IMR-90 (cell line): ENCODE measurements around the gene DHRSX. TPM values are rescaled to one million over a fixed set of nuclear protein-coding genes. Genes with fewer than 3 reads are reported as not detected.

Source experiments
- ATAC-seq: fragments of 200-7000 bp; cut with Tn5 transposase; 2 replicates; pipeline ENCODE4 v1.9.1; 2020; ENCODE audit warnings: low read depth, mild to moderate bottlenecking, moderate library complexity
- BruUV-seq: library from RNA; stranded (reverse); fragments of 400-500 nt; replicated peaks from 2 replicates; lab custom pipeline; 2021; lab: Mats Ljungman, UMichigan
- CTCF ChIA-PET: fragments of 300-600 bp; formaldehyde crosslinking; extraction: SDS; loops from one replicate; lab custom pipeline; 2021; ENCODE audit warnings: antibody characterized with exemption; lab: Yijun Ruan, JAX
- POLR2A ChIA-PET: fragments of 300-600 bp; sonication (Branson Sonifier 250); formaldehyde crosslinking; loops from one replicate; lab custom pipeline; 2022; ENCODE audit warnings: antibody characterized with exemption; ENCODE audit not compliant: unreplicated experiment; lab: Charles Lee
- DNase-seq: peaks from one replicate; pipeline ENCODE4 v3.0.0; 2013
- H2AFZ ChIP-seq: replicated peaks from 2 replicates; pipeline ENCODE3; 2013; ENCODE audit warnings: low read length, mild to moderate bottlenecking; ENCODE audit not compliant: poor library complexity
- H2AK5ac ChIP-seq: 2 replicates; pipeline ENCODE4 v1.6.1; 2013; ENCODE audit warnings: low read depth, low read length, inconsistent platforms
- H2AK9ac ChIP-seq: replicated peaks from 2 replicates; pipeline ENCODE3; 2013; ENCODE audit warnings: mild to moderate bottlenecking, low read depth, low read length, moderate library complexity; ENCODE audit not compliant: poor library complexity
- H2BK120ac ChIP-seq: 2 replicates; pipeline ENCODE4 v1.6.1; 2013; ENCODE audit warnings: low read depth, low read length, inconsistent platforms
- H2BK15ac ChIP-seq: 3 replicates; pipeline ENCODE4 v1.6.1; 2013; ENCODE audit warnings: low read depth, low read length, inconsistent platforms
- H2BK20ac ChIP-seq: 2 replicates; pipeline ENCODE4 v1.6.1; 2013; ENCODE audit warnings: low read depth, mild to moderate bottlenecking, inconsistent platforms, low read length, moderate library complexity
- H2BK5ac ChIP-seq: 2 replicates; pipeline ENCODE4 v1.6.1; 2013; ENCODE audit warnings: mild to moderate bottlenecking, low read depth, low read length, inconsistent platforms; ENCODE audit not compliant: poor library complexity, severe bottlenecking
- H3K14ac ChIP-seq: replicated peaks from 2 replicates; pipeline ENCODE4 v1.6.1; 2013; ENCODE audit warnings: low read depth, low read length, inconsistent platforms
- H3K18ac ChIP-seq: 2 replicates; pipeline ENCODE4 v1.6.1; 2013; ENCODE audit warnings: low read depth, low read length, control low read depth
- H3K23ac ChIP-seq: 2 replicates; pipeline ENCODE4 v1.6.1; 2013; ENCODE audit warnings: low read depth, low read length, inconsistent platforms
- H3K27ac ChIP-seq: 2 replicates; pipeline ENCODE4 v1.5.1; 2013; ENCODE audit warnings: mild to moderate bottlenecking, control low read depth, low read length; ENCODE audit not compliant: insufficient read depth
- H3K27me3 ChIP-seq: 2 replicates; pipeline ENCODE4 v1.6.1; 2013; ENCODE audit warnings: low read length; ENCODE audit not compliant: control insufficient read depth, insufficient read depth
- H3K36me3 ChIP-seq: 2 replicates; pipeline ENCODE4 v1.6.1; 2013; ENCODE audit warnings: low read length, mixed read lengths; ENCODE audit not compliant: control insufficient read depth, insufficient read depth
- H3K4ac ChIP-seq: 2 replicates; pipeline ENCODE4 v1.6.1; 2013; ENCODE audit warnings: low read depth, low read length, inconsistent platforms
- H3K4me1 ChIP-seq: 2 replicates; pipeline ENCODE4 v1.6.1; 2013; ENCODE audit warnings: low read length, mixed read lengths; ENCODE audit not compliant: control insufficient read depth, insufficient read depth
- H3K4me2 ChIP-seq: 2 replicates; pipeline ENCODE4 v1.6.1; 2013; ENCODE audit warnings: low read depth, mild to moderate bottlenecking, control low read depth, low read length, moderate library complexity
- H3K4me3 ChIP-seq: 2 replicates; pipeline ENCODE4 v1.5.1; 2013; ENCODE audit warnings: low read depth, mild to moderate bottlenecking, control low read depth, low read length, moderate library complexity; ENCODE audit not compliant: insufficient read depth
- H3K56ac ChIP-seq: 2 replicates; pipeline ENCODE4 v1.6.1; 2013; ENCODE audit warnings: low read length, inconsistent platforms; ENCODE audit not compliant: insufficient read depth; ENCODE audit errors: extremely low read depth
- H3K79me1 ChIP-seq, 2 experiments: 2 replicates each; pipeline ENCODE4 v1.6.1; 2013; ENCODE audit warnings: low read length in 2 of 2, inconsistent platforms in 1 of 2, low read depth in 1 of 2
- H3K9ac ChIP-seq: 2 replicates; pipeline ENCODE4 v1.6.1; 2013; ENCODE audit warnings: low read depth, low read length, control low read depth
- H3K9me1 ChIP-seq: 2 replicates; pipeline ENCODE4 v1.6.1; 2013; ENCODE audit warnings: low read length, inconsistent platforms; ENCODE audit not compliant: insufficient read depth
- H3K9me3 ChIP-seq: 2 replicates; pipeline ENCODE4 v1.6.1; 2013; ENCODE audit warnings: low read length; ENCODE audit not compliant: control insufficient read depth, insufficient read depth
- H4K20me1 ChIP-seq: 2 replicates; pipeline ENCODE4 v1.6.1; 2013; ENCODE audit warnings: low read length, inconsistent platforms; ENCODE audit not compliant: insufficient read depth
- H4K5ac ChIP-seq: 2 replicates; pipeline ENCODE4 v1.6.1; 2013; ENCODE audit warnings: mild to moderate bottlenecking, low read depth, low read length, control low read depth
- H4K8ac ChIP-seq, 2 experiments: 2 replicates each; pipeline ENCODE4 v1.6.1; 2013; ENCODE audit warnings: low read depth in 2 of 2, low read length in 2 of 2, control low read depth in 1 of 2, inconsistent platforms in 1 of 2
- H4K91ac ChIP-seq: 2 replicates; pipeline ENCODE4 v1.6.1; 2013; ENCODE audit warnings: low read depth, low read length, inconsistent platforms; ENCODE audit not compliant: insufficient read depth
- BHLHE40 ChIP-seq: fragments of 150-350 bp; IDR thresholded peaks from 2 replicates; pipeline ENCODE4 v1.6.1; 2016; ENCODE audit warnings: mild to moderate bottlenecking, low read depth, low read length
- CEBPB ChIP-seq: IDR thresholded peaks from 2 replicates; pipeline ENCODE4 v1.6.1; 2012; ENCODE audit warnings: low read depth, low read length, improper control_type of control experiment
- CHD1 ChIP-seq: IDR thresholded peaks from 2 replicates; pipeline ENCODE4 v1.6.1; 2012; ENCODE audit warnings: low read depth, low read length, improper control_type of control experiment
- CTCF ChIP-seq: conservative IDR thresholded peaks from 2 replicates; pipeline ENCODE4 v1.5.1; 2012; ENCODE audit warnings: mild to moderate bottlenecking, low read depth, low read length, improper control_type of control experiment
- ELK1 ChIP-seq: fragments of 150-350 bp; IDR thresholded peaks from 2 replicates; pipeline ENCODE4 v1.6.1; 2016; ENCODE audit warnings: low read depth, mild to moderate bottlenecking, low read length, moderate library complexity, borderline replicate concordance
- FOS ChIP-seq: fragments of 150-350 bp; IDR thresholded peaks from 2 replicates; pipeline ENCODE4 v1.6.1; 2016; ENCODE audit warnings: low read depth, low read length
- MAFK ChIP-seq: IDR thresholded peaks from 2 replicates; pipeline ENCODE4 v1.6.1; 2012; ENCODE audit warnings: low read depth, low read length, improper control_type of control experiment
- MAZ ChIP-seq: IDR thresholded peaks from 2 replicates; pipeline ENCODE4 v1.6.1; 2012; ENCODE audit warnings: low read depth, mild to moderate bottlenecking, low read length, improper control_type of control experiment, moderate library complexity, borderline replicate concordance
- MXI1 ChIP-seq: IDR thresholded peaks from 2 replicates; pipeline ENCODE4 v1.6.1; 2012; ENCODE audit warnings: low read depth, mild to moderate bottlenecking, low read length, moderate library complexity, borderline replicate concordance
- NFE2L2 ChIP-seq: fragments of 150-350 bp; IDR thresholded peaks from 2 replicates; pipeline ENCODE4 v1.6.1; 2016; ENCODE audit warnings: low read depth, mild to moderate bottlenecking, low read length
- POLR2A ChIP-seq: IDR thresholded peaks from 2 replicates; pipeline ENCODE4 v1.6.1; 2012; ENCODE audit warnings: mild to moderate bottlenecking, low read depth, low read length
- RAD21 ChIP-seq: IDR thresholded peaks from 2 replicates; pipeline ENCODE4 v1.6.1; 2012; ENCODE audit warnings: low read length, improper control_type of control experiment
- RCOR1 ChIP-seq: IDR thresholded peaks from 2 replicates; pipeline ENCODE4 v1.6.1; 2012; ENCODE audit warnings: mild to moderate bottlenecking, low read length, improper control_type of control experiment; ENCODE audit not compliant: insufficient replicate concordance
- RFX5 ChIP-seq: IDR thresholded peaks from 2 replicates; pipeline ENCODE4 v1.8.0; 2012; ENCODE audit warnings: low read depth, mild to moderate bottlenecking, low read length, moderate library complexity
- SMC3 ChIP-seq: fragments of 150-350 bp; IDR thresholded peaks from 2 replicates; pipeline ENCODE4 v1.6.1; 2016; ENCODE audit warnings: low read depth, mild to moderate bottlenecking, antibody characterized with exemption, low read length, moderate library complexity
- USF2 ChIP-seq: fragments of 150-350 bp; IDR thresholded peaks from 2 replicates; pipeline ENCODE4 v1.6.1; 2017; ENCODE audit warnings: mild to moderate bottlenecking, antibody characterized with exemption, low read length, low read depth
- WGBS, 2 experiments: methylation state at CpG; one replicate each; pipeline versions ENCODE4 v1.1.5 to v1.1.7; 2013; ENCODE audit warnings: missing lambda C conversion rate in 2 of 2; ENCODE audit not compliant: insufficient read length in 1 of 2; ENCODE audit errors: extremely low coverage in 2 of 2; 5-methylcytosine and 5-hydroxymethylcytosine counted together
- dilution Hi-C: fragments of 300-500 bp; cut with HindIII; formaldehyde crosslinking; loops from one replicate; pipeline ENCODE4 v1.14.3; 2018; ENCODE audit warnings: low sequenced_read_pairs; ENCODE audit not compliant: unreplicated experiment
- in situ Hi-C: fragments of 300-500 bp; cut with MboI; formaldehyde crosslinking; loops from 3 replicates; pipeline ENCODE4 v1.14.3; 2019; ENCODE audit warnings: low sequenced_read_pairs, inconsistent platforms, mixed read lengths
- intact Hi-C: fragments of 100-400 bp; cut with micrococcal nuclease; formaldehyde crosslinking; loops from 2 replicates; pipeline ENCODE4 v1.10.0; 2022
- polyA plus RNA-seq, 3 experiments: library from polyadenylated mRNA; depleted of rRNA; stranded (reverse); fragments of >200 nt; gene quantifications; 2 replicates each; pipeline ENCODE4 v1.2.3, GENCODE V29; 2012; ENCODE audit warnings: low replicate concordance in 1 of 3
- total RNA-seq: library from RNA; depleted of rRNA; stranded (reverse); fragments of >200 nt; gene quantifications from 2 replicates; pipeline ENCODE4 v1.2.3, GENCODE V29; 2012

Gene DHRSX
- total and polyA plus RNA-seq, 2 of the 4 experiments (the other 2 are of a cell fraction), result 26.2 to 38.0 TPM

GRCh38 chrX:2345562-2345961 is 155.2 kb downstream of the DHRSX start:
- no peak overlapping the region for H2BK5ac ChIP-seq
- DNase-seq, result no peak
- peaks cover 11% of the 10 kb centered on the region for H3K9me1 ChIP-seq
- H3K9me3 ChIP-seq, result no peaks in the 10 kb centered on the region
- H3K18ac ChIP-seq, result no peak overlapping the region
- CTCF ChIA-PET, result no interaction called here
- peaks cover 7% of the 10 kb centered on the region for H3K36me3 ChIP-seq
- no peak overlapping the region for H2BK15ac ChIP-seq
- no peak overlapping the region for H2BK120ac ChIP-seq
- POLR2A ChIA-PET, result no interaction called here
- no peak overlapping the region for H3K4ac ChIP-seq
- H3K4me3 ChIP-seq, result no peak overlapping the region
- in situ Hi-C loops, result no loop called here
- no peak overlapping the region for H3K9ac ChIP-seq
- no peak overlapping the region for H2BK20ac ChIP-seq
- H4K8ac ChIP-seq, result no peak overlapping the region
- TF ChIP-seq USF2, result no peak
- no peak for TF ChIP-seq SMC3
- TF ChIP-seq ELK1, result no peak
- TF ChIP-seq RAD21, result no peak
- no peak for TF ChIP-seq MAFK
- no peak for TF ChIP-seq RFX5
- TF ChIP-seq BHLHE40, result no peak
- TF ChIP-seq NFE2L2, result no peak
- no peak for TF ChIP-seq POLR2A
- no peak for TF ChIP-seq MAZ
- no peak for TF ChIP-seq FOS
- TF ChIP-seq CTCF, result no peak
- TF ChIP-seq CHD1, result no peak
- TF ChIP-seq CEBPB, result no peak
- TF ChIP-seq RCOR1, result no peak
- no peak for TF ChIP-seq MXI1
- H3K79me1 ChIP-seq, result peaks cover 17 to 40% of the 10 kb centered on the region in 2 experiments
- dilution Hi-C loops, result no loop called here
- H4K20me1 ChIP-seq, result peaks cover 8% of the 10 kb centered on the region; the same call in 1 of the 2 replicates
- intact Hi-C loops, result no loop called here
- H3K56ac ChIP-seq, result no peak overlapping the region
- H3K4me2 ChIP-seq, result no peak overlapping the region
- BruUV-seq, result no TSS peak
- no peak overlapping the region for H2AFZ ChIP-seq
- H2AK9ac ChIP-seq, result no peak overlapping the region
- no peak overlapping the region for H2AK5ac ChIP-seq
- H3K27ac ChIP-seq, result no peak overlapping the region
- peaks cover 10% of the 10 kb centered on the region for H3K4me1 ChIP-seq
- ATAC-seq, result no peak
- H4K5ac ChIP-seq, result no peak overlapping the region
- H3K27me3 ChIP-seq, result no peaks in the 10 kb centered on the region
- no peak overlapping the region for H3K23ac ChIP-seq
- no CpG with 5 or more reads among the region's 4 CpGs for WGBS, 2 experiments
- H4K91ac ChIP-seq, result no peak overlapping the region
- H3K14ac ChIP-seq, result no peak overlapping the region
